K562 (cell line): ENCODE measurements around the gene SLC4A11. TPM values are rescaled to one million over a fixed set of nuclear protein-coding genes. Genes with fewer than 3 reads are reported as not detected.

Source experiments
- CLOCK ChIP-seq: fragments of 250-450 bp; sonication (Bioruptor Pico); IDR thresholded peaks from 2 replicates; pipeline ENCODE4 v1.4.0; 2020; ENCODE audit warnings: mild to moderate bottlenecking, moderate library complexity, borderline replicate concordance
- E2F6 ChIP-seq, 2 experiments: IDR thresholded peaks; 2 replicates each; pipeline ENCODE4 v1.6.1; 2011; ENCODE audit warnings: borderline replicate concordance in 1 of 2, control low read depth in 1 of 2, low read depth in 1 of 2, low read length in 1 of 2, mild to moderate bottlenecking in 1 of 2, mixed read lengths in 1 of 2, moderate library complexity in 1 of 2; ENCODE audit not compliant: insufficient read depth in 1 of 2, insufficient read length in 1 of 2, poor library complexity in 1 of 2, severe bottlenecking in 1 of 2; ENCODE audit errors: extremely low read depth in 1 of 2
- HNRNPH1 ChIP-seq: fragments of 200-400 bp; formaldehyde crosslinking; optimal IDR thresholded peaks from 2 replicates; pipeline ENCODE3; 2017; ENCODE audit warnings: low read depth, mild to moderate bottlenecking, low read length, moderate library complexity
- KLF10 ChIP-seq: fragments of 250-450 bp; sonication (Bioruptor Pico); IDR thresholded peaks from 2 replicates; pipeline ENCODE4 v1.6.1; 2021; ENCODE audit warnings: matching md5 sums
- NCOA1 ChIP-seq: fragments of 450-650 bp; IDR thresholded peaks from 2 replicates; pipeline ENCODE4 v1.6.1; 2016; ENCODE audit warnings: low read depth
- NEUROD1 ChIP-seq: fragments of 150-350 bp; IDR thresholded peaks from 2 replicates; pipeline ENCODE4 v1.6.1; 2014; ENCODE audit warnings: borderline replicate concordance, low read length, low read depth; ENCODE audit not compliant: partially characterized antibody
- SPI1 ChIP-seq: IDR thresholded peaks from 2 replicates; pipeline ENCODE4 v1.6.1; 2011; ENCODE audit warnings: low read depth, low read length, control low read depth, borderline replicate concordance
- TCF7 ChIP-seq: sonication (generic); IDR thresholded peaks from 2 replicates; pipeline ENCODE4 v1.6.1; 2016; ENCODE audit warnings: antibody characterized with exemption, borderline replicate concordance
- THRAP3 ChIP-seq: fragments of 450-650 bp; IDR thresholded peaks from 2 replicates; pipeline ENCODE4 v1.6.1; 2016; ENCODE audit warnings: mild to moderate bottlenecking, inconsistent platforms, borderline replicate concordance
- ZBTB7A ChIP-seq: IDR thresholded peaks from 2 replicates; pipeline ENCODE4 v1.6.1; 2011; ENCODE audit warnings: low read depth, mild to moderate bottlenecking, low read length, moderate library complexity, borderline replicate concordance; ENCODE audit not compliant: control insufficient read depth
- ZFP30 ChIP-seq: fragments of 250-450 bp; sonication (Bioruptor Pico); IDR thresholded peaks from 2 replicates; pipeline ENCODE4 v1.8.0; 2022; ENCODE audit warnings: moderate library complexity, mild to moderate bottlenecking, inconsistent platforms, borderline replicate concordance
- ZNF12 ChIP-seq: sonication (generic); formaldehyde crosslinking; IDR thresholded peaks from 2 replicates; pipeline ENCODE4 v1.4.0; 2020; ENCODE audit warnings: mild to moderate bottlenecking, missing genetic modification reagents
- ZNF124 ChIP-seq: sonication (generic); formaldehyde crosslinking; IDR thresholded peaks from 2 replicates; pipeline ENCODE4 v1.8.1; 2022; ENCODE audit warnings: missing genetic modification reagents
- ZNF282 ChIP-seq: sonication (generic); formaldehyde crosslinking; IDR thresholded peaks from 2 replicates; pipeline ENCODE4 v1.8.1; 2023; ENCODE audit warnings: missing genetic modification reagents
- ZNF347 ChIP-seq: fragments of 450-650 bp; formaldehyde crosslinking; IDR thresholded peaks from 2 replicates; pipeline ENCODE4 v1.4.0; 2020; ENCODE audit warnings: low read depth, mild to moderate bottlenecking, moderate library complexity
- ZNF395 ChIP-seq: fragments of 200-800 bp; sonication (Bioruptor generic); IDR thresholded peaks from 2 replicates; pipeline ENCODE4 v1.6.1; 2017; ENCODE audit warnings: missing genetic modification characterization, missing compliant biosample characterization
- ZNF518B ChIP-seq: fragments of 250-450 bp; sonication (Bioruptor Pico); IDR thresholded peaks from 2 replicates; pipeline ENCODE4 v1.5.0; 2021; ENCODE audit warnings: mild to moderate bottlenecking, moderate library complexity
- ZNF77 ChIP-seq: fragments of 250-450 bp; sonication (Bioruptor Pico); IDR thresholded peaks from 2 replicates; pipeline ENCODE4 v1.5.0; 2020
- ZSCAN32 ChIP-seq: fragments of 450-650 bp; formaldehyde crosslinking; IDR thresholded peaks from 2 replicates; pipeline ENCODE4 v1.4.0; 2020; ENCODE audit warnings: mild to moderate bottlenecking, moderate library complexity
- polyA plus RNA-seq, 8 experiments: library from polyadenylated mRNA; depleted of rRNA in 4 of 8; stranded (reverse) in 5 of 8; unstranded in 3 of 8; fragments of >200 nt; fragmentation: Nextera tagmentation in 2 of 8; fragmentation: Illumina TruSeq in 1 of 8; extraction: Ambion mirVana in 2 of 8; extraction: Trizol in 1 of 8; gene quantifications; 2 replicates each; pipeline versions ENCODE4 v1.2.1 to v1.2.3, GENCODE V29; 2011 to 2014; ENCODE audit warnings: inconsistent platforms in 1 of 8, missing spikeins in 1 of 8
- total RNA-seq, 7 experiments: library from RNA; depleted of rRNA in 6 of 7; stranded (reverse); fragments of >200 nt in 6 of 7; fragmentation: Illumina TruSeq in 2 of 7; extraction: Trizol in 2 of 7; gene quantifications; 2 replicates each; pipeline versions ENCODE4 v1.2.1 to v1.2.3, GENCODE V29; 2011 to 2021; ENCODE audit warnings: low replicate concordance in 1 of 7

Gene SLC4A11
- total and polyA plus RNA-seq, 9 of the 15 experiments (the other 6 are each of a cell fraction or from before 2014, with no cell fraction given): 0.10 to 2.0 (median 0.20) TPM

DNA sequence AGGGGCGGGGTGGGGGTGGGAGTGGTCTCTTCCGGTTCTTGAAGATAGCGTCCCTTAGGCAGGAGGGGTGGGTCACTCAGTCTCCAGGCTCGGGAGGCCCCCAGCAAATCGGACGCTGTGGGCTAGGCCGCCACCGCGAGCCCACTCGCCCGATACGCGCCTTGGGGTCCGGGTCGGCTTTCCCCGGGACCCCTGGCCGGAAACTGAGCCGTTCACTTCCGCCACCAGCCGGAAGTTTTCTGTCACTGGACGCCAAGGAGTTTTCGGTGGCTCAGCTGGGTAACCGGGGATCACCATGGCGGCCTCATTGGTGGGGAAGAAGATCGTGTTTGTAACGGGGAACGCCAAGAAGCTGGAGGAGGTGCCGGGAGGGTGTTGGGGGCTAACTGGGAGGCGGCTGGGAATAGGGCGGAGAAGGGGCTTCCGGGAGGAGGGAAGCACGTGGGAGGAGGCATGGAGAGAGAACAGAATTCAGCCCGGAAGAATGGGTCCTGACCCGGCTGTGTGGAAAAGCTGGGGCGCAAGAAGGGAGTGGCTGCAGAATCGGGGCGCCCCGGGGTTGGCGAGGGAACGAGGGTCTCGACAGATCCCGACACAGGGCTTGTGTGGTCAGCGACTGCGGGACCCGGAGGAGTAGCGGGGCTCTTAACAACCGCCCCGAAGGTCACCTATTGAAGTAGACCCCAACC is 29.6 kb downstream of the SLC4A11 start, which contains the start of gene ITPA (continued):
- TF ChIP-seq ZNF395 (CRISPR knock-in tag): no peak
- TF ChIP-seq ZFP30 (CRISPR knock-in tag): no peak
- no peak for TF ChIP-seq ZNF124 (CRISPR knock-in tag)
- peak; percentile 20; the same call in 1 of the 2 replicates for TF ChIP-seq NCOA1
- TF ChIP-seq ZNF518B: no peak
- TF ChIP-seq NEUROD1: no peak
- no peak for TF ChIP-seq ZSCAN32 (CRISPR knock-in tag)
- no peak for TF ChIP-seq KLF10 (CRISPR knock-in tag)
- peak; percentile 89; the same call in 1 of the 2 replicates for TF ChIP-seq ZBTB7A
- TF ChIP-seq TCF7: no peak
- no peak for TF ChIP-seq THRAP3
- no peak for TF ChIP-seq ZNF282 (CRISPR knock-in tag)
- TF ChIP-seq CLOCK (CRISPR knock-in tag): no peak
- TF ChIP-seq ZNF12 (CRISPR knock-in tag): no peak
- TF ChIP-seq E2F6 (IDR thresholded peaks at IDR 0.05; ENCODE audit: borderline replicate concordance in 1 of 2, extremely low read depth in 1 of 2, insufficient read depth in 1 of 2, insufficient read length in 1 of 2, low read depth in 1 of 2, low read length in 1 of 2, poor library complexity in 1 of 2, severe bottlenecking in 1 of 2): peak in 1 of 2 experiments; percentile 28
- TF ChIP-seq ZNF347 (CRISPR knock-in tag): no peak
- no peak for TF ChIP-seq SPI1
- TF ChIP-seq HNRNPH1: no peak
- TF ChIP-seq ZNF77 (CRISPR knock-in tag): no peak
